Smooth muscle cell (in vitro differentiated cells): ENCODE data around the gene HDAC1. TPM values are rescaled to one million over a fixed set of nuclear protein-coding genes. Genes with fewer than 3 reads are reported as not detected.

Source experiments
- DNase-seq: peaks from one replicate; lab custom pipeline; 2025; ENCODE audit not compliant: unreplicated experiment; lab: John Stamatoyannopoulos, UW
- H2AFZ ChIP-seq: fragments of 200-600 bp; sonication (generic); 2 replicates; pipeline ENCODE4 v1.6.0; 2016; ENCODE audit warnings: antibody characterized with exemption, low read depth, mild to moderate bottlenecking
- H3F3A ChIP-seq: fragments of 200-600 bp; sonication (generic); 2 replicates; pipeline ENCODE4 v1.6.0; 2017; ENCODE audit warnings: antibody characterized with exemption, low read depth
- H3K27ac ChIP-seq: fragments of 200-600 bp; sonication (generic); 2 replicates; pipeline ENCODE4 v1.5.1; 2016; ENCODE audit warnings: low read depth, mild to moderate bottlenecking
- H3K27me3 ChIP-seq: fragments of 200-600 bp; sonication (generic); 2 replicates; pipeline ENCODE4 v1.6.1; 2016; ENCODE audit warnings: low read depth, mild to moderate bottlenecking
- H3K36me3 ChIP-seq: fragments of 200-600 bp; sonication (generic); 2 replicates; pipeline ENCODE4 v1.5.1; 2016; ENCODE audit warnings: low read depth
- H3K4me1 ChIP-seq: fragments of 200-600 bp; sonication (generic); 2 replicates; pipeline ENCODE4 v1.5.1; 2016; ENCODE audit warnings: low read depth
- H3K4me2 ChIP-seq: fragments of 200-600 bp; sonication (generic); 2 replicates; pipeline ENCODE4 v1.6.0; 2016; ENCODE audit warnings: mild to moderate bottlenecking
- H3K4me3 ChIP-seq: fragments of 200-600 bp; sonication (generic); 2 replicates; pipeline ENCODE4 v1.5.1; 2016; ENCODE audit warnings: mild to moderate bottlenecking
- H3K79me2 ChIP-seq: fragments of 200-600 bp; sonication (generic); 2 replicates; pipeline ENCODE4 v1.6.0; 2016; ENCODE audit warnings: low read depth, mild to moderate bottlenecking
- H3K9ac ChIP-seq: fragments of 200-600 bp; sonication (generic); 2 replicates; pipeline ENCODE4 v1.6.0; 2016; ENCODE audit warnings: low read depth
- H3K9me3 ChIP-seq: fragments of 200-600 bp; sonication (generic); replicated peaks from 2 replicates; pipeline ENCODE4 v1.5.1; 2016; ENCODE audit warnings: low read depth
- H4K20me1 ChIP-seq: fragments of 200-600 bp; sonication (generic); 2 replicates; pipeline ENCODE4 v1.6.0; 2016; ENCODE audit warnings: low read depth
- WGBS: methylation state at CpG from one replicate; pipeline ENCODE4 v1.1.7; 2016; ENCODE audit warnings: low lambda C conversion rate; 5-methylcytosine and 5-hydroxymethylcytosine counted together
- polyA plus RNA-seq: library from polyadenylated mRNA; unstranded; fragments of >200 nt; fragmentation: Nextera tagmentation; extraction: Ambion mirVana; gene quantifications from 2 replicates; pipeline ENCODE4 v1.2.1, GENCODE V29; 2016
- total RNA-seq: library from RNA; depleted of rRNA; stranded (reverse); fragments of >200 nt; gene quantifications from 2 replicates; pipeline ENCODE4 v1.2.3, GENCODE V29; 2014
- TF ChIP-seq, protein P1 (sequence below): fragments of 200-600 bp; sonication (generic); IDR thresholded peaks from 2 replicates; pipeline ENCODE4 v1.5.1; 2017; ENCODE audit warnings: borderline replicate concordance, mild to moderate bottlenecking, antibody characterized with exemption; ENCODE audit not compliant: insufficient read depth, poor library complexity, severe bottlenecking

Gene HDAC1
- total and polyA plus RNA-seq, 2 experiments from 2014 or later: 29.3 to 48.8 TPM

DNA sequence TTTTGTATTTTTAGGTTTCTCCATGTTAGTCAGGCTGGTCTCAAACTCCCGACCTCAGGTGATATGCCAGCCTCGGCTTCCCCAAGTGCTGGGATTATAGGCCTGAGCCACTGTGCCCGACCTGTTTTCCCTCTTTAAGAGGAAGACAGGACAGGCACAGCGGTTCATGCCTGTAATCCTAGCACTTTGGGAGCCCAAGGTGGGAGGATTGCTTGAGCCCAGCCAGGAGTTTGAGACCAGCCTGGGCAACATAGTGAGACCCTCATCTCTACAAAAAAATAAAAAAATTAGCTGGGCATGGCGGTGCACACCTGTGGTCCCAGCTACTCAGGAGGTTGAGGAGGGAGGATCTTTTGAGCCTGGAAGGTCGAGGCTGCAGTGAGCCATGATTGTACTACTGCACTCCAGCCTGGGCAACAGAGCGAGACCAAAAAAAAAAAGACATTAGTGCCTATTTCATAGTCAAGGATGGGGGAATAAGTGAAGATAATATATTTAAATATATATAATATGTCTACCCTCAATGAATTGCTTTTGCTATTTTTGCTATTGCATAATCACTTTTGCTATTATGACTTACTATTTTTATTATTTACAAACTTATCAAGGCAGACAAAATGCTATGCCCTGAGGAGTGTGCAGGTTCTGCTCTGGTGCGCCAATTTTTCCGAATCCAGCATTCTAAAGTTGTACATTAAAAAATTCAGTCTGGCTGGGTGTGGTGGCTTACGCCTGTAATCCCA is 26.4 kb downstream of the HDAC1 start:
- Histone ChIP-seq H3K4me2 (no peak overlapping the region), H3K4me3 (no peak overlapping the region), H2AFZ (no peak overlapping the region), H3K27me3 (no peaks in the 10 kb centered on the region), H3K27ac (no peak overlapping the region), H3K9ac (no peak overlapping the region), H3K79me2 (peaks cover 13% of the 10 kb centered on the region), H3K4me1 (no peaks in the 10 kb centered on the region), H4K20me1 (peaks cover 34% of the 10 kb centered on the region), H3K9me3 (no peaks in the 10 kb centered on the region), H3F3A (no peaks in the 10 kb centered on the region), H3K36me3 (no peaks in the 10 kb centered on the region)
- WGBS: 97% methylated on average over 10 of the region's 10 CpGs
- TF ChIP-seq, protein P1, sequence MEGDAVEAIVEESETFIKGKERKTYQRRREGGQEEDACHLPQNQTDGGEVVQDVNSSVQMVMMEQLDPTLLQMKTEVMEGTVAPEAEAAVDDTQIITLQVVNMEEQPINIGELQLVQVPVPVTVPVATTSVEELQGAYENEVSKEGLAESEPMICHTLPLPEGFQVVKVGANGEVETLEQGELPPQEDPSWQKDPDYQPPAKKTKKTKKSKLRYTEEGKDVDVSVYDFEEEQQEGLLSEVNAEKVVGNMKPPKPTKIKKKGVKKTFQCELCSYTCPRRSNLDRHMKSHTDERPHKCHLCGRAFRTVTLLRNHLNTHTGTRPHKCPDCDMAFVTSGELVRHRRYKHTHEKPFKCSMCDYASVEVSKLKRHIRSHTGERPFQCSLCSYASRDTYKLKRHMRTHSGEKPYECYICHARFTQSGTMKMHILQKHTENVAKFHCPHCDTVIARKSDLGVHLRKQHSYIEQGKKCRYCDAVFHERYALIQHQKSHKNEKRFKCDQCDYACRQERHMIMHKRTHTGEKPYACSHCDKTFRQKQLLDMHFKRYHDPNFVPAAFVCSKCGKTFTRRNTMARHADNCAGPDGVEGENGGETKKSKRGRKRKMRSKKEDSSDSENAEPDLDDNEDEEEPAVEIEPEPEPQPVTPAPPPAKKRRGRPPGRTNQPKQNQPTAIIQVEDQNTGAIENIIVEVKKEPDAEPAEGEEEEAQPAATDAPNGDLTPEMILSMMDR: no peak
- no peak for DNase-seq

DNA sequence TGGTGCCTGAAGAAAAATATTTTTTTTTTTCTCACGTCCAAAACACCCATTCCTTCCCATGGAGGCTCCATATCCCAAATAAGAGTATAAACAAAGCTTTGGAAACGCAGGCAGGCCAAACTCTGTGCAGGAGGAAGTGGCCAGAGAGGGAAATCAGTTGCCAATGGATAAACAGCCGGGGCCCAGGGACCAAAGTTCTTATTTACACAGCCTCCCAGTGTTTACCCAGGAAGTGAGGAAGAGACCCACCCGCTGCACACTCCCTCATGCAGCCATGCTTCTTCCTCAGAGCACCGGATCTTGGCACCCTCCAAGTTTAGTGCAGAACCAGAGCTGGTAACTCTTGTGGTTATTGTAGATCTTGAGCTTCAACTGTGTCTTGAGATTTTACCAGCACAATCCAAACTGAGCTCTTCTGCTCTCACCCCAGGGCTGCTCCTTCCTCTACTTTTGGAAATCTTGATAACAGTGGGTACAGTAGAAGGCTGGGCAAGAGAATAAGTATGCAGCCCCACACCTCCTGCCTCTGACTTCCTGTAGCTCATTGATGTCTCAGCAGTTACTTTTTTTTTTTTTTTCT is 29.9 kb downstream of the HDAC1 start:
- no peak overlapping the region for H2AFZ ChIP-seq
- H3K9me3 ChIP-seq: no peaks in the 10 kb centered on the region
- H4K20me1 ChIP-seq: peaks cover 23% of the 10 kb centered on the region
- no peaks in the 10 kb centered on the region for H3K79me2 ChIP-seq
- no peak overlapping the region for H3K4me2 ChIP-seq
- H3K27ac ChIP-seq: no peak overlapping the region
- WGBS: 94% methylated on average over 5 of the region's 5 CpGs
- no peak overlapping the region for H3K9ac ChIP-seq
- no peaks in the 10 kb centered on the region for H3K4me1 ChIP-seq
- TF ChIP-seq, protein P1: no peak
- H3F3A ChIP-seq: no peaks in the 10 kb centered on the region
- DNase-seq: no peak
- no peak overlapping the region for H3K4me3 ChIP-seq
- H3K36me3 ChIP-seq: no peaks in the 10 kb centered on the region
- no peaks in the 10 kb centered on the region for H3K27me3 ChIP-seq

DNA sequence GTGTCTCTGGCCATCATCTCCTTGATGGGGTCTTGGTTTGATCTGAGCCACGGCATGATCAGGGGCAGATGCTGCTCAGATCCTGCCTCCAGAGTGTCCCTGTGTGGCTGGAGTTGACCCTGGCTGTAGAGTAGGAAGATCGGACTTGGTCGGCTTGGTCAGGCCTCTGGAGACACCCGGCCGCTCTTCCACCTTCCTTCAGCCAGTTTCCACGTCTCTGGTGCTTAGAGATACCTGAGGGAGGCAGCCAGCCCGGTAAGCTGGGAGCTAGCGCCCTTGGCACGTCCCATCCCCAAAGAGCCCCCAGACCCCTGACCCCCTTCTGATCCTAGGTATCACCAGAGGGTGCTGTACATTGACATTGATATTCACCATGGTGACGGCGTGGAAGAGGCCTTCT is 35.3 kb downstream of the HDAC1 start:
- H3K36me3 ChIP-seq: peaks cover 3% of the 10 kb centered on the region

More for the DNA sequence above, 35.3 kb downstream of the HDAC1 start:
- Histone ChIP-seq H3K4me3 (no peak overlapping the region), H3K27me3 (no peaks in the 10 kb centered on the region), H3F3A (peaks cover 13% of the 10 kb centered on the region), H3K9me3 (no peaks in the 10 kb centered on the region), H4K20me1 (peaks cover 33% of the 10 kb centered on the region), H3K4me2 (no peak overlapping the region), H3K79me2 (no peaks in the 10 kb centered on the region), H3K4me1 (no peaks in the 10 kb centered on the region), H3K9ac (no peak overlapping the region), H3K27ac (no peak overlapping the region), H2AFZ (no peak overlapping the region)
- 95% methylated on average over 11 of the region's 11 CpGs for WGBS
- DNase-seq: no peak
- TF ChIP-seq, protein P1: no peak
